H9 (cell line): ENCODE data around the gene FNDC3B. TPM values are rescaled to one million over a fixed set of nuclear protein-coding genes. Genes with fewer than 3 reads are reported as not detected.

Source experiments
- DNase-seq: peaks from one replicate; pipeline ENCODE4 v3.0.0-alpha.2; 2017
- H2AFZ ChIP-seq: one replicate; pipeline ENCODE4 v1.6.1; 2013; ENCODE audit warnings: mild to moderate bottlenecking, low read length, control low read depth, moderate library complexity
- H2AK5ac ChIP-seq: 2 replicates; pipeline ENCODE4 v1.6.1; 2013; ENCODE audit warnings: low read length, control low read depth, mixed read lengths; ENCODE audit not compliant: insufficient read length
- H2BK120ac ChIP-seq: one replicate; pipeline ENCODE4 v1.6.1; 2013; ENCODE audit warnings: low read depth, mild to moderate bottlenecking, low read length, control low read depth, inconsistent platforms; ENCODE audit not compliant: poor library complexity, severe bottlenecking
- H2BK12ac ChIP-seq: 2 replicates; pipeline ENCODE4 v1.6.1; 2013; ENCODE audit warnings: low read length, control low read depth, mixed read lengths, low read depth; ENCODE audit not compliant: insufficient read length
- H2BK15ac ChIP-seq: 2 replicates; pipeline ENCODE4 v1.6.1; 2013; ENCODE audit warnings: low read depth, low read length, control low read depth
- H2BK20ac ChIP-seq: one replicate; pipeline ENCODE4 v1.6.1; 2013; ENCODE audit warnings: low read depth, mild to moderate bottlenecking, low read length, control low read depth, inconsistent platforms; ENCODE audit not compliant: poor library complexity, severe bottlenecking
- H2BK5ac ChIP-seq: 2 replicates; pipeline ENCODE4 v1.6.1; 2013; ENCODE audit warnings: low read length, control low read depth, mixed read lengths; ENCODE audit not compliant: insufficient read length
- H3K14ac ChIP-seq: 2 replicates; pipeline ENCODE4 v1.6.1; 2013; ENCODE audit warnings: low read length, control low read depth; ENCODE audit not compliant: insufficient read depth
- H3K18ac ChIP-seq: 2 replicates; pipeline ENCODE4 v1.6.1; 2013; ENCODE audit warnings: low read depth, mild to moderate bottlenecking, mixed read lengths, low read length, control low read depth; ENCODE audit not compliant: insufficient read length
- H3K23ac ChIP-seq: 2 replicates; pipeline ENCODE4 v1.6.1; 2013; ENCODE audit warnings: low read length, control low read depth, mixed read lengths, low read depth; ENCODE audit not compliant: insufficient read length
- H3K23me2 ChIP-seq: 2 replicates; pipeline ENCODE4 v1.6.1; 2013; ENCODE audit warnings: low read depth, mild to moderate bottlenecking, mixed read lengths, low read length, control low read depth; ENCODE audit not compliant: insufficient read length, poor library complexity, severe bottlenecking
- H3K27ac ChIP-seq: 2 replicates; pipeline ENCODE4 v1.5.1; 2013; ENCODE audit warnings: low read length, control low read depth, mixed read lengths, low read depth; ENCODE audit not compliant: insufficient read length
- H3K27me3 ChIP-seq: 2 replicates; pipeline ENCODE4 v1.6.1; 2013; ENCODE audit warnings: low read length, control low read depth, inconsistent platforms; ENCODE audit not compliant: insufficient read depth
- H3K4ac ChIP-seq: 2 replicates; pipeline ENCODE4 v1.6.1; 2013; ENCODE audit warnings: low read depth, mild to moderate bottlenecking, control low read depth, inconsistent platforms, low read length, moderate library complexity
- H3K4me1 ChIP-seq: 2 replicates; pipeline ENCODE4 v1.6.1; 2013; ENCODE audit warnings: low read length, control low read depth, inconsistent platforms; ENCODE audit not compliant: insufficient read depth
- H3K4me2 ChIP-seq: 2 replicates; pipeline ENCODE4 v1.6.1; 2013; ENCODE audit warnings: low read length, control low read depth, mixed read lengths; ENCODE audit not compliant: insufficient read length, insufficient read depth
- H3K56ac ChIP-seq: 2 replicates; pipeline ENCODE4 v1.6.1; 2013; ENCODE audit warnings: low read depth, mild to moderate bottlenecking, mixed read lengths, low read length, control low read depth; ENCODE audit not compliant: insufficient read length
- H3K79me1 ChIP-seq: 2 replicates; pipeline ENCODE4 v1.6.1; 2013; ENCODE audit warnings: low read depth, mild to moderate bottlenecking, moderate library complexity, low read length, control low read depth, inconsistent platforms; ENCODE audit not compliant: insufficient read depth, poor library complexity, severe bottlenecking
- H3K79me2 ChIP-seq: 2 replicates; pipeline ENCODE4 v1.6.1; 2013; ENCODE audit warnings: low read length, control low read depth, inconsistent platforms; ENCODE audit not compliant: insufficient read depth
- H3K9ac ChIP-seq: 2 replicates; pipeline ENCODE4 v1.6.1; 2013; ENCODE audit warnings: low read length, control low read depth, mixed read lengths; ENCODE audit not compliant: insufficient read length; ENCODE audit errors: extremely low read depth
- H3K9me3 ChIP-seq: one replicate; pipeline ENCODE4 v1.6.1; 2013; ENCODE audit warnings: low read depth, low read length, inconsistent platforms; ENCODE audit not compliant: control insufficient read depth
- H3T11ph ChIP-seq: one replicate; pipeline ENCODE4 v1.6.1; 2013; ENCODE audit warnings: mild to moderate bottlenecking, low read length, control low read depth, inconsistent platforms
- H4K20me1 ChIP-seq: one replicate; pipeline ENCODE4 v1.6.1; 2013; ENCODE audit not compliant: control insufficient read depth, insufficient read length, insufficient read depth
- H4K5ac ChIP-seq: 2 replicates; pipeline ENCODE4 v1.6.1; 2013; ENCODE audit warnings: low read depth, mild to moderate bottlenecking, mixed read lengths, low read length, control low read depth; ENCODE audit not compliant: insufficient read length
- H4K8ac ChIP-seq: replicated peaks from 2 replicates; pipeline ENCODE4 v1.6.1; 2013; ENCODE audit warnings: low read length, control low read depth, mixed read lengths, low read depth; ENCODE audit not compliant: insufficient read length
- H4K91ac ChIP-seq: 2 replicates; pipeline ENCODE4 v1.6.1; 2013; ENCODE audit warnings: low read depth, mild to moderate bottlenecking, moderate library complexity, mixed read lengths, low read length, control low read depth; ENCODE audit not compliant: insufficient read length
- H3K27ac Mint-ChIP-seq, 3 experiments: 2 replicates in 2 of 3; 3 replicates in 1 of 3; pipeline ENCODE4 v1.8.0; 2020 to 2021; ENCODE audit warnings: mixed read lengths in 3 of 3, mild to moderate bottlenecking in 1 of 3, moderate library complexity in 1 of 3
- H3K27me3 Mint-ChIP-seq: 2 replicates; pipeline ENCODE4 v1.8.0; 2021; ENCODE audit warnings: low read depth, mild to moderate bottlenecking, moderate library complexity, mixed read lengths
- H3K36me3 Mint-ChIP-seq, 3 experiments: 2 replicates in 2 of 3; 3 replicates in 1 of 3; pipeline ENCODE4 v1.8.0; 2020 to 2021; ENCODE audit warnings: low read depth in 3 of 3, mixed read lengths in 3 of 3; ENCODE audit not compliant: insufficient read depth in 1 of 3
- H3K4me1 Mint-ChIP-seq, 2 experiments: 2 replicates each; pipeline ENCODE4 v1.8.0; 2020; ENCODE audit warnings: mixed read lengths in 2 of 2
- H3K4me3 Mint-ChIP-seq, 2 experiments: 2 replicates in 1 of 2; 3 replicates in 1 of 2; pipeline ENCODE4 v1.8.0; 2020 to 2021; ENCODE audit warnings: mild to moderate bottlenecking in 2 of 2, mixed read lengths in 2 of 2, moderate library complexity in 1 of 2
- H3K9me3 Mint-ChIP-seq, 2 experiments: 2 replicates in 1 of 2; 3 replicates in 1 of 2; pipeline ENCODE4 v1.8.0; 2020; ENCODE audit warnings: mild to moderate bottlenecking in 2 of 2, mixed read lengths in 2 of 2, moderate library complexity in 1 of 2
- CTCF ChIP-seq: fragments of 200-600 bp; sonication (generic); conservative IDR thresholded peaks from 3 replicates; pipeline ENCODE4 v1.8.0; 2021; ENCODE audit warnings: antibody characterized with exemption, mild to moderate bottlenecking
- WGBS: extraction: QIAGEN DNeasy Blood & Tissue Kit; methylation state at CpG from one replicate; pipeline ENCODE4 v1.1.7; 2013; ENCODE audit warnings: missing lambda C conversion rate, low lambda C conversion rate, mixed read lengths; ENCODE audit not compliant: insufficient read length; ENCODE audit errors: extremely low coverage; 5-methylcytosine and 5-hydroxymethylcytosine counted together
- total RNA-seq: library from RNA; stranded (reverse); gene quantifications from 2 replicates; pipeline ENCODE4 v1.2.1, GENCODE V29; 2021

The FNDC3B gene
- total RNA-seq, 1 experiment from 2014 or later, result 43.8 TPM

- no peak overlapping the region for H2BK5ac ChIP-seq
- H3K27ac ChIP-seq, result no peak overlapping the region
- no peaks in the 10 kb centered on the region for H3K9me3 ChIP-seq
- no CpG with 5 or more reads among the region's 8 CpGs for WGBS
- H3K27me3 ChIP-seq, result no peaks in the 10 kb centered on the region
- Mint-ChIP-seq H3K27ac (peak overlapping the region in 1 of 3 experiments; percentile 51; a peak in 1 of 7 replicates), H3K36me3 (peaks cover 2 to 15% (median 11%) of the 10 kb centered on the region in 3 experiments; a peak in 6 of 7 replicates), H3K9me3 (no peaks in the 10 kb centered on the region), H3K4me3 (no peak overlapping the region), H3K27me3 (no peaks in the 10 kb centered on the region), H3K4me1 (peaks cover 0 to 2% of the 10 kb centered on the region in 2 experiments; a peak in 2 of 4 replicates)
- H3K56ac ChIP-seq, result no peak overlapping the region
- H4K5ac ChIP-seq, result no peak overlapping the region
- H3K79me2 ChIP-seq, result 0 out of 2 replicates have a peak, but pooled peaks cover 2% of the 10 kb centered on the region
- no peak overlapping the region for H3K14ac ChIP-seq
- no peak overlapping the region for H2AK5ac ChIP-seq
- H3K4ac ChIP-seq, result no peak overlapping the region
- no peaks in the 10 kb centered on the region for H4K20me1 ChIP-seq
- H3T11ph ChIP-seq, result no peak overlapping the region
- H4K8ac ChIP-seq, result no peak overlapping the region
- no peak overlapping the region for H3K18ac ChIP-seq
- no peaks in the 10 kb centered on the region for H3K4me1 ChIP-seq
- no peaks in the 10 kb centered on the region for H3K79me1 ChIP-seq
- TF ChIP-seq CTCF, result no peak
- H2BK120ac ChIP-seq, result no peak overlapping the region
- no peaks in the 10 kb centered on the region for H3K23me2 ChIP-seq
- H3K23ac ChIP-seq, result no peak overlapping the region
- H2AFZ ChIP-seq, result no peak overlapping the region
- no peak overlapping the region for H2BK15ac ChIP-seq
- H2BK12ac ChIP-seq, result no peak overlapping the region
- H3K9ac ChIP-seq, result no peak overlapping the region
- no peak overlapping the region for H3K4me2 ChIP-seq
- DNase-seq, result no peak
- H4K91ac ChIP-seq, result no peak overlapping the region
- H2BK20ac ChIP-seq, result no peak overlapping the region
Measured at GRCh38 chr3:172279974-172280373, 240.6 kb downstream of the FNDC3B start.
